GM12878 (cell line): Measurements from ENCODE around the gene SH2D7. TPM values are rescaled to one million over a fixed set of nuclear protein-coding genes. Genes with fewer than 3 reads are reported as not detected.

ENCODE experiments used
- ATAC-seq: fragments of 200-7000 bp; cut with Tn5 transposase; 3 replicates; pipeline ENCODE4 v1.9.1; 2020; ENCODE audit warnings: mild to moderate bottlenecking, moderate library complexity
- BruUV-seq: library from RNA; stranded (reverse); fragments of 400-500 nt; replicated peaks from 2 replicates; lab custom pipeline; 2021; lab: Mats Ljungman, UMichigan
- CTCF ChIA-PET: fragments of 300-600 bp; sonication (Branson Sonifier 250); formaldehyde crosslinking; extraction: SDS; loops from one replicate; lab custom pipeline; 2021; ENCODE audit warnings: inconsistent platforms; lab: Yijun Ruan, JAX
- POLR2A ChIA-PET: fragments of 350-600 bp; formaldehyde crosslinking; extraction: SDS; loops from one replicate; lab custom pipeline; 2021; ENCODE audit warnings: inconsistent platforms; lab: Charles Lee
- RAD21 ChIA-PET: fragments of 300-600 bp; sonication (Branson Sonifier 250); formaldehyde crosslinking; loops from one replicate; lab custom pipeline; 2023; ENCODE audit warnings: antibody characterized with exemption; ENCODE audit not compliant: unreplicated experiment; lab: Charles Lee
- SMC1A ChIA-PET: fragments of 300-600 bp; sonication (Branson Sonifier 250); formaldehyde crosslinking; loops from one replicate; lab custom pipeline; 2023; ENCODE audit not compliant: unreplicated experiment, uncharacterized antibody; lab: Charles Lee
- DNase-seq: peaks from one replicate; pipeline ENCODE4 v3.0.0-alpha.2; 2011; ENCODE audit warnings: low read depth, low spot score
- FAIRE-seq: peaks from 3 replicates; lab custom pipeline; 2011; peaks lifted over from hg19 to GRCh38; lab: Jason Lieb, UNC
- H2AFZ ChIP-seq: 2 replicates; pipeline ENCODE4 v1.6.0; 2011; ENCODE audit warnings: low read depth, low read length, control low read depth; ENCODE audit not compliant: control insufficient read depth
- H3K27ac ChIP-seq: 2 replicates; pipeline ENCODE4 v1.5.1; 2011; ENCODE audit warnings: control low read depth; ENCODE audit not compliant: control insufficient read depth, insufficient read depth
- H3K27me3 ChIP-seq, 2 experiments: replicated peaks in 1 of 2; 2 replicates each; pipeline versions ENCODE4 v1.6.0 to v1.6.1; 2011; ENCODE audit warnings: low read length in 1 of 2; ENCODE audit not compliant: control insufficient read depth in 2 of 2, insufficient read depth in 2 of 2
- H3K36me3 ChIP-seq, 2 experiments: 2 replicates each; pipeline ENCODE4 v1.5.1; 2011; ENCODE audit warnings: low read length in 1 of 2; ENCODE audit not compliant: control insufficient read depth in 2 of 2, insufficient read depth in 2 of 2
- H3K4me1 ChIP-seq: 2 replicates; pipeline ENCODE4 v1.6.1; 2011; ENCODE audit warnings: mild to moderate bottlenecking, low read length, moderate library complexity, mixed read lengths; ENCODE audit not compliant: control insufficient read depth, insufficient read depth
- H3K4me2 ChIP-seq: 2 replicates; pipeline ENCODE4 v1.6.0; 2011; ENCODE audit warnings: control low read depth; ENCODE audit not compliant: control insufficient read depth, insufficient read depth
- H3K4me3 ChIP-seq: fragments of 200-600 bp; sonication (generic); 2 replicates; pipeline ENCODE4 v1.5.1; 2016
- H3K79me2 ChIP-seq: 2 replicates; pipeline ENCODE4 v1.6.0; 2011; ENCODE audit warnings: low read length; ENCODE audit not compliant: control insufficient read depth, insufficient read depth
- H3K9ac ChIP-seq: 2 replicates; pipeline ENCODE4 v1.8.0; 2011; ENCODE audit warnings: low read length, control low read depth, mixed read lengths; ENCODE audit not compliant: control insufficient read depth, insufficient read depth
- H3K9me3 ChIP-seq: replicated peaks from 3 replicates; pipeline ENCODE4 v1.5.1; 2011; ENCODE audit warnings: mild to moderate bottlenecking, low read length; ENCODE audit not compliant: control insufficient read depth, insufficient read depth
- H4K20me1 ChIP-seq: 2 replicates; pipeline ENCODE4 v1.6.0; 2011; ENCODE audit not compliant: control insufficient read depth, insufficient read depth
- BACH1 ChIP-seq: fragments of 450-650 bp; IDR thresholded peaks from 2 replicates; pipeline ENCODE4 v1.6.1; 2017; ENCODE audit warnings: mild to moderate bottlenecking, borderline replicate concordance
- ELK1 ChIP-seq: IDR thresholded peaks from 2 replicates; pipeline ENCODE4 v1.6.1; 2012; ENCODE audit warnings: low read depth, low read length, improper control_type of control experiment
- GABPA ChIP-seq: IDR thresholded peaks from 2 replicates; pipeline ENCODE4 v1.6.1; 2014; ENCODE audit warnings: antibody characterized with exemption, low read depth, mild to moderate bottlenecking, inconsistent platforms
- PAX8 ChIP-seq: fragments of 450-650 bp; IDR thresholded peaks from 2 replicates; pipeline ENCODE4 v1.6.1; 2017; ENCODE audit warnings: mild to moderate bottlenecking, moderate library complexity
- SRF ChIP-seq, 2 experiments: IDR thresholded peaks; 2 replicates each; pipeline ENCODE4 v1.6.1; 2011; ENCODE audit warnings: low read depth in 2 of 2, low read length in 2 of 2, mild to moderate bottlenecking in 1 of 2, moderate library complexity in 1 of 2
- STAT1 ChIP-seq: fragments of 450-650 bp; conservative IDR thresholded peaks from 2 replicates; pipeline ENCODE4 v1.6.1; 2014; ENCODE audit warnings: antibody characterized with exemption, mild to moderate bottlenecking
- WRNIP1 ChIP-seq: IDR thresholded peaks from 2 replicates; pipeline ENCODE4 v1.6.1; 2011; ENCODE audit warnings: low read depth, low read length, improper control_type of control experiment, borderline replicate concordance
- WGBS: methylation state at CpG from one replicate; pipeline ENCODE4 v1.1.6; 2016; ENCODE audit warnings: low lambda C conversion rate; ENCODE audit not compliant: insufficient replicate concordance, insufficient coverage; ENCODE audit errors: missing lambda C conversion rate; 5-methylcytosine and 5-hydroxymethylcytosine counted together
- in situ Hi-C: fragments of 300-500 bp; cut with MboI; formaldehyde crosslinking; loops from 9 replicates; pipeline ENCODE4 v1.14.3; 2018; ENCODE audit warnings: mixed read lengths
- intact Hi-C: fragments of 100-400 bp; cut with micrococcal nuclease; formaldehyde crosslinking; loops from one replicate; pipeline ENCODE4 v1.14.2; 2022; ENCODE audit not compliant: unreplicated experiment
- polyA plus RNA-seq, 11 experiments: library from polyadenylated mRNA; depleted of rRNA in 4 of 11; unstranded in 6 of 11; stranded (reverse) in 5 of 11; fragments of >200 nt; fragmentation: Nextera tagmentation in 4 of 11; fragmentation: Illumina TruSeq in 1 of 11; extraction: Ambion mirVana in 4 of 11; extraction: Trizol in 1 of 11; gene quantifications; 1 replicate in 1 of 11; 2 replicates in 10 of 11; pipeline versions ENCODE4 v1.2.1 to v1.2.3, GENCODE V29; 2011 to 2016; ENCODE audit warnings: inconsistent platforms in 2 of 11, missing spikeins in 2 of 11, low read depth in 1 of 11
- total RNA-seq, 4 experiments: library from RNA; depleted of rRNA in 3 of 4; stranded (reverse); fragments of >200 nt in 3 of 4; fragmentation: Illumina TruSeq in 1 of 4; extraction: Trizol in 1 of 4; gene quantifications; 2 replicates each; pipeline versions ENCODE4 v1.2.1 to v1.2.3, GENCODE V29; 2013 to 2021
- TF ChIP-seq, protein P1 (sequence below): fragments of 450-650 bp; IDR thresholded peaks from 2 replicates; pipeline ENCODE4 v1.6.1; 2017; ENCODE audit warnings: mild to moderate bottlenecking

SH2D7 gene
- total and polyA plus RNA-seq, 10 of the 15 experiments (the other 5 are each of a cell fraction or from before 2014, with no cell fraction given) = 0.04 to 0.06 TPM; not detected in 8

DNA sequence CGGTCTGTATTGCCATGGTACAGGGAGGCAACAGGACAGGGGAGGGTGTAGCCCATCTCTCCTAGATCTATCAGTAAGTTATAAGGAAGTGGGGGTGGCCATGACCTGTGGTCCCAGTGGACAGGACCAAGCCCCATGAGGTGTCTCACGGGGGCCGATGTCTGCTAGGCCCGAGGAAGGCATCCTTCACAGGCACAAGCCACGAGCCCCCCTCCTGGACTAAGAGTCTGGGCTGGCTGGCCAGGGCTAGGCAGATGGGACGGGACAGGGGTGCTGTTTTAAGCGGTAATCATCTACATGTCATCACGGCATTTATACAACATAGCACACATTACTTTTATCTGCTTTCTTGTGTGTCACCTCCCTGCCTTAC lies 12.3 kb upstream of the SH2D7 start:
- FAIRE-seq = no peak
- ATAC-seq = no peak
- POLR2A ChIA-PET = interaction anchor here (1.5 kb wide), 1 partner anchor 14 kb away, joined by 4 read pairs; no protein-coding TSS in a partner anchor
- no peaks in the 10 kb centered on the region for H3K36me3 ChIP-seq
- DNase-seq = no peak
- RAD21 ChIA-PET = interaction anchor here (1.4 kb wide), 1 partner anchor 11 kb away, joined by 3 read pairs; no protein-coding TSS in a partner anchor
- H3K79me2 ChIP-seq = peaks cover 20% of the 10 kb centered on the region
- in situ Hi-C loops = no loop called here
- no peak overlapping the region for H3K9ac ChIP-seq
- H2AFZ ChIP-seq = no peak overlapping the region
- CTCF ChIA-PET = interaction anchor here (1.1 to 13.4 kb wide), 2 partner anchors 10 to 27 kb away, joined by 4 to 191 read pairs; no protein-coding TSS in a partner anchor
- H3K4me3 ChIP-seq = no peak overlapping the region
- TF ChIP-seq ELK1 (no peak), PAX8 (no peak), BACH1 (no peak), STAT1 (no peak), WRNIP1 (no peak), SRF (IDR thresholded peaks at IDR 0.05; ENCODE audit: low read depth in 2 of 2, low read length in 2 of 2) (no peak), GABPA (no peak)
- TF ChIP-seq, protein P1, sequence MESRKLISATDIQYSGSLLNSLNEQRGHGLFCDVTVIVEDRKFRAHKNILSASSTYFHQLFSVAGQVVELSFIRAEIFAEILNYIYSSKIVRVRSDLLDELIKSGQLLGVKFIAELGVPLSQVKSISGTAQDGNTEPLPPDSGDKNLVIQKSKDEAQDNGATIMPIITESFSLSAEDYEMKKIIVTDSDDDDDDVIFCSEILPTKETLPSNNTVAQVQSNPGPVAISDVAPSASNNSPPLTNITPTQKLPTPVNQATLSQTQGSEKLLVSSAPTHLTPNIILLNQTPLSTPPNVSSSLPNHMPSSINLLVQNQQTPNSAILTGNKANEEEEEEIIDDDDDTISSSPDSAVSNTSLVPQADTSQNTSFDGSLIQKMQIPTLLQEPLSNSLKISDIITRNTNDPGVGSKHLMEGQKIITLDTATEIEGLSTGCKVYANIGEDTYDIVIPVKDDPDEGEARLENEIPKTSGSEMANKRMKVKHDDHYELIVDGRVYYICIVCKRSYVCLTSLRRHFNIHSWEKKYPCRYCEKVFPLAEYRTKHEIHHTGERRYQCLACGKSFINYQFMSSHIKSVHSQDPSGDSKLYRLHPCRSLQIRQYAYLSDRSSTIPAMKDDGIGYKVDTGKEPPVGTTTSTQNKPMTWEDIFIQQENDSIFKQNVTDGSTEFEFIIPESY = no peak
- TF ChIP-seq, all 136 proteins: peak for 0
- BruUV-seq = no TSS peak
- intact Hi-C loops = no loop called here
- 84% methylated on average over 8 of the region's 8 CpGs for WGBS
- SMC1A ChIA-PET = interaction anchor here (0.6 to 1.7 kb wide), 3 partner anchors 10 to 86 kb away, joined by 3 to 5 read pairs (median 3); no protein-coding TSS in a partner anchor
- Histone ChIP-seq H3K27me3 (no peaks in the 10 kb centered on the region), H3K4me2 (no peak overlapping the region), H4K20me1 (no peaks in the 10 kb centered on the region), H3K27ac (no peak overlapping the region), H3K4me1 (peaks cover 16% of the 10 kb centered on the region), H3K9me3 (no peaks in the 10 kb centered on the region)
